HL-60 (cell line): ENCODE results near the gene LMF1.

Experiments
- DNase-seq, 2 experiments: peaks; one replicate each; pipeline ENCODE4 v3.0.0-alpha.2; 2010 to 2020; ENCODE audit warnings: low read depth in 1 of 2, low spot score in 1 of 2
- H3K27ac ChIP-seq: fragments of 250-450 bp; sonication (Bioruptor Pico); replicated peaks from 2 replicates; pipeline ENCODE4 v1.5.1; 2020; ENCODE audit warnings: mild to moderate bottlenecking, moderate library complexity
- H3K27me3 ChIP-seq: fragments of 250-450 bp; sonication (Bioruptor Pico); 2 replicates; pipeline ENCODE4 v1.5.1; 2021; ENCODE audit warnings: mild to moderate bottlenecking, moderate library complexity; ENCODE audit not compliant: insufficient read depth, poor library complexity, severe bottlenecking
- H3K4me3 ChIP-seq: replicated peaks from 2 replicates; pipeline ENCODE4 v1.5.1; 2011; ENCODE audit warnings: mild to moderate bottlenecking, control low read depth, low read length; ENCODE audit not compliant: insufficient read depth
- CTCF ChIP-seq: IDR thresholded peaks from one replicate; pipeline ENCODE4 v1.5.1; 2011; ENCODE audit warnings: low read length, control low read depth, inconsistent platforms; ENCODE audit not compliant: insufficient read depth
- GABPA ChIP-seq: IDR thresholded peaks from 2 replicates; pipeline ENCODE4 v1.6.1; 2012; ENCODE audit warnings: low read depth
- POLR2AphosphoS5 ChIP-seq: IDR thresholded peaks from 2 replicates; pipeline ENCODE4 v1.6.1; 2012; ENCODE audit warnings: low read depth
- REST ChIP-seq: IDR thresholded peaks from 2 replicates; pipeline ENCODE4 v1.6.1; 2012; ENCODE audit warnings: low read depth; ENCODE audit not compliant: insufficient replicate concordance
- SPI1 ChIP-seq: IDR thresholded peaks from 2 replicates; pipeline ENCODE4 v1.6.1; 2012; ENCODE audit warnings: low read depth, mild to moderate bottlenecking, borderline replicate concordance

LMF1 gene

GRCh38 chr16:1009358-1010150 is 38.8 kb upstream of the LMF1 start:
- no peak for DNase-seq
- H3K27me3 ChIP-seq, result peaks cover 22% of the 10 kb centered on the region
- TF ChIP-seq CTCF, result no peak
- no peak for TF ChIP-seq GABPA
- no peak for TF ChIP-seq POLR2AphosphoS5
- no peak for TF ChIP-seq REST
- TF ChIP-seq SPI1, result no peak
- H3K4me3 ChIP-seq, result no peak overlapping the region
- H3K27ac ChIP-seq, result no peak overlapping the region

- no peak overlapping the region for H3K27ac ChIP-seq
- peaks cover 22% of the 10 kb centered on the region for H3K27me3 ChIP-seq
- no peak overlapping the region for H3K4me3 ChIP-seq
- TF ChIP-seq CTCF, result no peak
- TF ChIP-seq REST, result no peak
- TF ChIP-seq GABPA, result no peak
- TF ChIP-seq SPI1, result no peak
- TF ChIP-seq POLR2AphosphoS5, result no peak
- DNase-seq, result no peak
These were observed 37.3 kb upstream of the LMF1 start for GRCh38 chr16:1008085-1008484.

GRCh38 chr16:1007284-1007850 is 36.6 kb upstream of the LMF1 start:
- H3K27me3 ChIP-seq, result peaks cover 22% of the 10 kb centered on the region
- TF ChIP-seq POLR2AphosphoS5 (no peak), GABPA (no peak), SPI1 (no peak), REST (no peak), CTCF (no peak)
- no peak overlapping the region for H3K4me3 ChIP-seq
- DNase-seq, result no peak
- H3K27ac ChIP-seq, result no peak overlapping the region
